Fibroblast of skin of left biceps (primary cell): ENCODE data around the gene GALNT2.
A peak's percentile ranks its signal among the peaks of the same experiment; 100 is the strongest.

ENCODE experiments used
- DNase-seq, 2 experiments: peaks; one replicate each; pipeline ENCODE4 v3.0.0-alpha.2; 2013; ENCODE audit warnings: low read depth in 2 of 2

The GALNT2 gene

GRCh38 chr1:230112782-230113181 lies 45.7 kb downstream of the GALNT2 start:
- DNase-seq = no peak

- DNase-seq = no peak
Observed at GRCh38 chr1:230113235-230113592, 46.2 kb downstream of the GALNT2 start.

- peak in 1 of 2 experiments; percentile 54 for DNase-seq
Observed at GRCh38 chr1:230113593-230114236, 46.7 kb downstream of the GALNT2 start.

GRCh38 chr1:230114237-230114651 lies 47.2 kb downstream of the GALNT2 start:
- DNase-seq = no peak

- no peak for DNase-seq
Observed at GRCh38 chr1:230117694-230118093, 50.7 kb downstream of the GALNT2 start.

GRCh38 chr1:230119340-230119739 lies 52.3 kb downstream of the GALNT2 start:
- no peak for DNase-seq

- no peak for DNase-seq
Observed at GRCh38 chr1:230120289-230120920, 53.4 kb downstream of the GALNT2 start.

- DNase-seq = no peak
Observed at GRCh38 chr1:230120921-230121381, 53.9 kb downstream of the GALNT2 start.

GRCh38 chr1:230121950-230122349 lies 54.9 kb downstream of the GALNT2 start:
- no peak for DNase-seq

GRCh38 chr1:230122366-230123279 lies 55.6 kb downstream of the GALNT2 start:
- no peak for DNase-seq

- no peak for DNase-seq
Observed at GRCh38 chr1:230123280-230124185, 56.5 kb downstream of the GALNT2 start.

- DNase-seq = no peak
Observed at GRCh38 chr1:230124186-230125128, 57.4 kb downstream of the GALNT2 start.

- no peak for DNase-seq
Observed at GRCh38 chr1:230125141-230125540, 58.1 kb downstream of the GALNT2 start.

GRCh38 chr1:230125640-230126528 lies 58.8 kb downstream of the GALNT2 start:
- DNase-seq = no peak

- DNase-seq = no peak
Observed at GRCh38 chr1:230126529-230127104, 59.6 kb downstream of the GALNT2 start.

- DNase-seq = no peak
Observed at GRCh38 chr1:230127105-230128054, 60.3 kb downstream of the GALNT2 start.

- no peak for DNase-seq
Observed at GRCh38 chr1:230128569-230129285, 61.7 kb downstream of the GALNT2 start.
